Epithelial cell of esophagus (primary cell): ENCODE results near the gene TMSB4X.

Experiments used
- DNase-seq: peaks from one replicate; pipeline ENCODE4 v3.0.0; 2010; ENCODE audit warnings: low read depth
- H3K4me3 ChIP-seq: 2 replicates; pipeline ENCODE4 v1.5.1; 2011; ENCODE audit warnings: mild to moderate bottlenecking, low read length, control low read depth
- CTCF ChIP-seq: IDR thresholded peaks from 2 replicates; pipeline ENCODE4 v1.5.1; 2011; ENCODE audit warnings: low read depth, mild to moderate bottlenecking, low read length, control low read depth, inconsistent platforms; ENCODE audit not compliant: insufficient read depth; ENCODE audit errors: missing control alignments

TMSB4X gene

GRCh38 chrX:12985331-12985730, 10.4 kb downstream of the TMSB4X start:
- TF ChIP-seq CTCF: no peak

GRCh38 chrX:12986164-12986779, 11.4 kb downstream of the TMSB4X start:
- no peak for TF ChIP-seq CTCF
- no peak overlapping the region for H3K4me3 ChIP-seq
- DNase-seq: no peak

More at GRCh38 chrX:12985331-12985730, 10.4 kb downstream of the TMSB4X start:
- H3K4me3 ChIP-seq: no peak overlapping the region
- no peak for DNase-seq

- no peak for DNase-seq
- no peak overlapping the region for H3K4me3 ChIP-seq
- no peak for TF ChIP-seq CTCF
Observed at GRCh38 chrX:12986886-12987285, 12.0 kb downstream of the TMSB4X start.

GRCh38 chrX:12987340-12987739, 12.4 kb downstream of the TMSB4X start:
- H3K4me3 ChIP-seq: no peak overlapping the region
- no peak for TF ChIP-seq CTCF
- no peak for DNase-seq

GRCh38 chrX:12987900-12988594, 13.1 kb downstream of the TMSB4X start:
- no peak overlapping the region for H3K4me3 ChIP-seq
- no peak for TF ChIP-seq CTCF
- DNase-seq: no peak

- peak; percentile 78 for DNase-seq
- H3K4me3 ChIP-seq: no peak overlapping the region
- TF ChIP-seq CTCF: no peak
Observed at GRCh38 chrX:12988797-12989196, 13.9 kb downstream of the TMSB4X start.

- no peak overlapping the region for H3K4me3 ChIP-seq
- DNase-seq: no peak
- no peak for TF ChIP-seq CTCF
Observed at GRCh38 chrX:12989461-12989860, 14.6 kb downstream of the TMSB4X start.
